GM21825 (cell line): ENCODE results near the gene EID1.

ENCODE experiments used
- ATAC-seq: cut with Tn5 transposase; IDR thresholded peaks from one replicate; pipeline ENCODE4 v1.9.1; 2021; ENCODE audit warnings: mild to moderate bottlenecking, moderate library complexity; ENCODE audit not compliant: unreplicated experiment

EID1 gene

DNA sequence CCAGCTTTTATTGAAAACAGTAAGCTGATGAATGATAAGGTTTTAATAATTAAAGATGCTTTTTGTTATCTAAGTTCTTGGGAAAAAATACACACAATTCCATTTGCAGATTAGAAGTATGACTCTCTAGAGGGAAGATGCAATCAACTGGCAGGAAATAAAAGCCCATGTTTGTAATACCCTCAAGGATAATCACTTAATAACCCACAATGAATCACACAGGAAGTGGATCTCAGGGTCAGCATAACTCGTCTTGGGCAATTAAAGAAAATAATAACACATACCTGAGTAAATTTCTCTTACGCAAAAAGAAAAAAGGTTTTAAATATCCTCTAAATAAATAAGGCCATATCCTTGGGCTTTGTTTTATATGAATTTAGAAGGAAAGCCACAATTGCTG is 9.4 kb upstream of the EID1 start:
- ATAC-seq: no peak

DNA sequence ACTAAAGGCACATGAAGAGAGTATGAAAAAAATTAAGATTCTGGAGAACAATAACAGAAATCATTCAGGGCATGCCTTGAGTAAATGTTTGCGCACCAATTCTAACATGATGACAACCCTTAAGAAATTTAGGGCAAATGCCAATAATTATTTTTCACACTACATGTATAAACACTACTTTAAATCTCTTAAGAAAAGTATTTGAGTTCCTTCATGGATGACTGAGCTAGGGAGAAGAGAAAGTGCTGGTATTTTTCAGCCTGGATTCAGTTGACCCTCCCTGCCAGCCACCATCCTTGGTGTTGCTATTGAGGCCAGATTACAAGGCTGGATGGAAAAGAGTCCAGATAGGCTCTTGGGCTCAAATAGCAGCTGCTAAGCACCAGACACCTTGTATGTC is 8.0 kb upstream of the EID1 start:
- no peak for ATAC-seq

DNA sequence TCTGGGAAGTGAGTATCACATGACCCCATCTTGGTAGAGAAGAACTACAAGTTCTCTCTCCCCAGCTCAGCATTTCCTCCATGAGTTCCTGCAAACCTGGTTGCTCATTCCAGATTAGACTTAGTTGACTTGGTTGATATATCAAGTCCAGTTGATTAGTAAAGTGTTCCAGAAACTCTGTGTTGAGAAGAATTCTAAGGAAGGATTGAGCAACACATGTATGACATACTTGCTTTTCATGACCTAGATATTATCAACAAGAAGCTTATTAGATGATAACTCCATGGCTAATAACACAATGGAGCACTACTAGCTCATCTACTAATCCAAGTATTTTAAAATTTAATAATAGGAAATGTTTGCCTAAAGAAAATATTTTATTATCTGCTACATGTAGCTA is 6.4 kb upstream of the EID1 start:
- ATAC-seq: no peak

DNA sequence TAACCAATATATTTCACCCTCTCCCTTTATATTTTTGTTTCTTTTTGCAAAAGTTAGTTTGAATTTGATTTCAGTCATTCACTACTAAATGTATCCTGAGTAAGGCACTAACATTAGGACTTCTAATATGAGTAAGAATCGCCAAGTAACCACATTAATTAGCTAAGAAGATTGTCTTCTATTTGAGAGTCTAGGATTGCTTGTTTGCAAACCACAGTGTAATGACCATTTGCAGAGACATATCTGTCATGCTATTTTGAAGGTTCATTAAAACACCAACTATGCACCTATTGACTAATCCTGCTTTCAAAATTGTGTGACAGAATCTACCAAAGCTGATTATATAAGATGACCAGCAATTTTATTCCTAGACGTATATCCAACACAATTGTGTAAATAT is 5.3 kb upstream of the EID1 start:
- no peak for ATAC-seq

DNA sequence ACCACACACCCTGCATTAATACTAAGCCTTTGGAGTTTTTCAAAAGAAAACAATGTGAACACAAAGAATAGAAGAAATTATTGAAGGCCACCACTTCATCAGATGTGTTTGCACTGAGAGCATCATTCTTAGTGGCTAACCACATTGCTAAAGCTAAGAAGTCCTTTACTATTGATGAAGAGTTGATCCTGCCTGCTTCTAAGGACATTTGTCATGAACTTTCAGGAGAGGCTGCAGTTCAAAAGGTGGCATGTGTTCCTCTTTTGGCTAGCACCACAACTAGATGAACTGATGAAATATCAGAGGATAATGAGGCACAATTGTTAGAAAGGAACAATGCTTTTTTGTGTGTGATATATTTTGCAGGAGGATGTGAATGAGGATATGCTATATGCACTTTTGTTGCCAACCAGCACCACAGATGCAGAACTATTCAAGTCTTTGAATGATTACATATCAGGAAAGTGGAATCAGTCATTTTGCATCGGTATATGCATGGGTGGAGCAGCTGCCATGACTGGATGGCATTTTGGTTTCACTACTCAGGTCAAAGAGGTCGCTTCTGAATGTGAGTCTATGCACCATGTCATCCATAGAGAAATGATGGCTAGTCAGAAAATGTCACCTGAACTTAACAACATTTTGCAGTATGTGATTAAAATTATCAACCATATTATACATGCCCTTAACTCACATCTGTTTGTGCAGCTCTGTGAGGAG is 2.5 kb upstream of the EID1 start:
- no peak for ATAC-seq

DNA sequence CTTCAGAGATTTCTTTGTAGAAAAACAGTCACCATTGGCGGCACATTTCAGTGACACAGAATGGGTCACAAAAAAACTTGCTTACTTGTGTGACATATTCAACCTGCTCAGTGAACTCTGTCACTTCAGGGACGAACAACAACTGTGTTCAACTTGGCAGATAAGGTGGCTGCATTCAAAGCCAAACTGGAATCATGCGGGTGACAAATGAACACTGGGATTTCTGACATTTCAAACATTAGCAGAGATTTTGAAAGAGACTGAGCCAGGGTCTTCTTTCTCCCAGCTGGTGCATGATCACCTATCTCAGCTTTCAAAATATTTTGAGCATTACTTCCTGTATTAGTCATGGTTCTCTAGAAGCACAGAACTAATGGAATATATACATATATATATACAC is 1.9 kb upstream of the EID1 start:
- no peak for ATAC-seq

DNA sequence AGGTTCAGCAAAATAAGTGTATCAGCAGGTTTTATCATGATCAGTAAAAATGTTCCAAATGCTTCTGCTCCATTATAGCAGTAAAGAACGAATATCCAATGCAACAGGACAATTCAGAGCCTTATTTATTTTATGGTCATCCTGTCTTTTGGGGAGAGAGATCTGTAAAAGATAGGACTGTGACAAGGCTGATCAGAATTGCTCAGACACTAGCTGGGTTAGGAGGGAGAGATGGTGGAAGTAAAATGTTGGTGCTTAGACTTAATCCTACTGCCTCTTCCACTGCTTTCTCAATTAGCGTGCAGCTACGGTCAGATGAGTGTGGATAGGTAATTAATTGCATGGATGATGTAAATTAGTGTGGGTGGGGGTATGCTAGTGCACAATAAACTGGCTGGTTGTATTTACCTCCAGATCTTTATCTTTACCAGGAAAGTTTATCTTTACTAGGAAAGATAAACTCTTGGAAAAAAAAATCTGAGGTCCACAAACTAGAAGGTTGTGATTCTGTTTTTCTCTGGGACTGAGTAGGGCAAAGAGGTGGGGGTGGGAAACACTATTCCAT is 2.2 kb downstream of the EID1 start:
- ATAC-seq: no peak

DNA sequence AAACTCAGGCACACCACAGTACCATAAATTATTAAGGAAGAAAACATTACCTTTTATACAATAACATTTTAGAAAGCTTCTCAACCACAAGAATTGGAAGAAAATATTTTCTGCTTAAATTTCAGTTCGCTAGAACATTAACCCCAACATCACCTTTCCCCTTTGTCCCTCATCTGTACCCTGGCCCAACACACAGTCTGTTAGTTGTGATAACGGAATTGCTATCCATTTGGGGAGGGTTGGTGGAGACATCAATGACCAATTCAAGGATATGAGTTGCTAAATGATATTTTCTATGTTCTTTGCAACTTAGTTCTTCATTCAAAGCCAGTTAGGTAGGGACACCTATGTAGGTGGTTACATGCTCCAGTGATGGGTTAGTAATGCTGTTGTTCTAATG is 5.8 kb downstream of the EID1 start:
- no peak for ATAC-seq

DNA sequence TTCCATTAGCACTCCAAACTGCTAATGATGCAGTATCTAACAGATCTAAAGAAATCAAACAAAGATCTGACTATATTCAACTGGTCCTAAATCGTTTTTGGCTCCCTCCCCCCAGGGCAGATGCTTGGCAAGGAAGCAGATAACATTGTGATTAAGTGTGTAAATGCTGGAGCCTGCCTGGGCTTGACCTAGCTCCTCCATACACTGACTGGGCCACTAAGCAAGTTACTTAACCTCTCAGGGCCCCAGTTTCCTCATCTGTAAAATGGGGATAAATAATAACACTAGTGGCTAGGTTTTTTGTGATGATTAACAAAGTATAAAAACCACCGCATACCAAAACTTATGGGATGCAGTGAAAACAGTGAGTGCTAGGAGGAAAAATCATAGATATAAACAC is 9.2 kb downstream of the EID1 start:
- ATAC-seq: no peak

DNA sequence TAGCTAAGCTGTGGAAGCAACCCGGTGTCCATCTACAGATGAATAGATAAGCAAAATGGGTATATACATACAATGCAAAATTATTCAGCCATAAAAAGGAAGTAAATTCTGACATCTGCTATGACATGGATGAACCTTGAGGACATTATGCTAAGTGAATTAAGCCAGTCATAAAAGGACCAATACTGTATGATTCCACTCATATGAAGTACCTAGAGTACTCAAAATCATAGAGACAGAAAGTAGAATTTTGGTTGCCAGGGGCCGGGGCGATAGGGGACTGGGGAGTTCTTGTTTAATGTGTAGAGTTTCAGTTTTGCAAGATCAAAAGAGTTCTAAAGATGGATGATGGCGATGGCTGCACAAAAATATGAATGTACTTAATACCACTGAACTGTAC is 10.3 kb downstream of the EID1 start:
- ATAC-seq: no peak

DNA sequence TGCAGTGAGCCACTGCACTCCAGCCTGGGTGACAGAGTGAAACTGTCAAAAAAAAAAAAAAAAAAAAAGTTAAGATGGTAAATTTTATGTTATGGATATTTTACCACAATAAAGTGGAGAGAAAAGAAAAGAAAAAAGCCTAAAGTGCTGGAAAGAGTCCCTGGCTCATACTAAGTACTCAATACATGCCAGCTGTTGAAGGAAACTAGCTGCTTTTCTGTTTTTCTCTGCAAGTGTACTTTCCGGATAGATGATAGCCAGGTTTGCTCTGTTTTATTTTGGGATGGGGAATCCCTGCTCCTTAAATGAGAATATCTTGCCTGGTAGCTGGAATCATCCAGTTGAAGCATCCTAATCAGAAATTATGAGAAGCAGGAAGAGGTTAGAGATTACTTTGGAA is 10.9 kb downstream of the EID1 start:
- no peak for ATAC-seq

DNA sequence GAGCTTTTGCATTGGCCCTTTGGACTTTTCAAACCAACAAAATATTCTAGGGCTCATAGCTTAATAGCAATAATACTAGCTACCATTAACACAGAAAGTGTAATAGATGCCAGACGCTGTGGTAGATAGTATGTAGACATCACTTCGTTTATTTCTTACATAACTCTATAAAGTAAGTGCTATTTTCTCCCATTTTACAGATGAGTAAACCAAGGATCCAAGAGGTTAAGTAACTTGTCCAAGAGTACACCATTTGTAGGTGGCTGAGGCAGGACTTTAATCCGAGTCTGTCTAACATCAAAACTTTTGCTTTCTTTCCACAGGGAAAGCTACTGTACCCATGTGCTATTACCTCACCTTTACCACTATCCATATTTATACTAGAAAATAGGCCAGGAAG is 12.0 kb downstream of the EID1 start:
- ATAC-seq: no peak

DNA sequence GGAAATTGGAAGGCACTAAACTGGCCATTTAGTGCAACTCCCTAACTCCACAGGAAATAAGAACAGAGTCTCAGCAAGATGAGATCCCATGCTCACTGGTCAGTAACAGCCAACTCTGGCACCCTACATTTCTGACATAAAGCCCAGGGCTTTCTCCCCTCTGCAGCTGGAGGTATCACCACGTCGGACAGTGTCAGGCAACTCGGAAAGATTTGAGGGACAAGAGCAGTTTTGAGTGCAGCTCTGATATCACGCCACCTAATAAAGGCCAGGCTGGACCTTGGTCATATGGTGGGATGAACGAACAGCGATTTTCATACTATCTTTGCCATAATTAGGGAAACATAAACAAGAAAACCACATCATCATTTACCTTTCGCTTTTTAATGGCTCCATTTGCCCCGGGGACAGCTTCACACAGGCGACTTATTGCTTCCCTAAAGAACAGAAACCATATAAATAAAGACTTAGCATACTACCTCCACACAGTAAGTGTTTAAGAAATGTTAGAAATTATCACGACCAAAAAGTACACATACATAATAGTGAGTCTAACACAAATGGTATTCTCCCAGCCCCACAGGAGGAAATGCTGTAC is 12.5 kb downstream of the EID1 start:
- no peak for ATAC-seq

DNA sequence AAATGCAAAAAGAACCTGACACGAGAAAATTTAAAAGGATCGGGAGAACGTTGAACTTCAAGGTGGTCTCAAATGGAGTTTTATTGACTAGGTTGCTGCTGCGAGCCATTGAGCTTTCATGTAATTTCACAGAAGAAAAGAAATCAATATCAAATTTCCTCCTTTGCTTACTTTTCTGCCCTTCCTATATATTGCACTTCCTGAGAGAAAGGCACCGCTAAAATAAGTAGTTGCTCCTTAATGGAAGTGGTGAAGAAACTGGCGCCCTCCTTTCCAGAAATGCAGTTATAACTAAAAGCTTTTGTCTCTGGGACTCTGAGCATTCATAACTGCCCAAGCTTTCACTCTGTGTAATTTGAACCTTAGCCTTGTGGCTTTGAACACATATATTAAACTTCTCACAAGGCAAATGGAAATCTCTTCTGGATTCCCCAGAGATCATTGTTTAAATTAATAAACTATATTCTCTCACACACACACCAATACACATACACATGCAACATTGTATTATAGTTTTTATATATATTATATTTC is 13.4 kb downstream of the EID1 start:
- no peak for ATAC-seq

DNA sequence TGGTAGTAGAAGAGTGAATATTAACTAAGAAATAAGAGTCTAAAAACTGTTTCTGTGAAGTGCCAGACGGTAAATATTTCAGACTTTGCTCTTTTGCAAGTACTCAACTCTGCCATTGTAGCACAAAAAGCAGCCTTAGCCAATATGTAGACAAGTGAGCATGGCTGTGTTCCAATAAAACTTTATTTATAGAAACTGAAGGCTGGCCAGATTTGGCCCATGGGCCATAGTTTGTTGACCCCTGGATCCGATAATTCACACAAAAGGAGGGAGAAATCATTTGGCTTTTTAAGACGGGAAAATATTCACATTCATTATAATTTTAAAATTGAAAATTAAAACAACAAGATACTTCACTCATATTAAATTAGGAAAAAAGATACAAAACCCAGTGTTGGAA is 15.4 kb downstream of the EID1 start:
- ATAC-seq: no peak

DNA sequence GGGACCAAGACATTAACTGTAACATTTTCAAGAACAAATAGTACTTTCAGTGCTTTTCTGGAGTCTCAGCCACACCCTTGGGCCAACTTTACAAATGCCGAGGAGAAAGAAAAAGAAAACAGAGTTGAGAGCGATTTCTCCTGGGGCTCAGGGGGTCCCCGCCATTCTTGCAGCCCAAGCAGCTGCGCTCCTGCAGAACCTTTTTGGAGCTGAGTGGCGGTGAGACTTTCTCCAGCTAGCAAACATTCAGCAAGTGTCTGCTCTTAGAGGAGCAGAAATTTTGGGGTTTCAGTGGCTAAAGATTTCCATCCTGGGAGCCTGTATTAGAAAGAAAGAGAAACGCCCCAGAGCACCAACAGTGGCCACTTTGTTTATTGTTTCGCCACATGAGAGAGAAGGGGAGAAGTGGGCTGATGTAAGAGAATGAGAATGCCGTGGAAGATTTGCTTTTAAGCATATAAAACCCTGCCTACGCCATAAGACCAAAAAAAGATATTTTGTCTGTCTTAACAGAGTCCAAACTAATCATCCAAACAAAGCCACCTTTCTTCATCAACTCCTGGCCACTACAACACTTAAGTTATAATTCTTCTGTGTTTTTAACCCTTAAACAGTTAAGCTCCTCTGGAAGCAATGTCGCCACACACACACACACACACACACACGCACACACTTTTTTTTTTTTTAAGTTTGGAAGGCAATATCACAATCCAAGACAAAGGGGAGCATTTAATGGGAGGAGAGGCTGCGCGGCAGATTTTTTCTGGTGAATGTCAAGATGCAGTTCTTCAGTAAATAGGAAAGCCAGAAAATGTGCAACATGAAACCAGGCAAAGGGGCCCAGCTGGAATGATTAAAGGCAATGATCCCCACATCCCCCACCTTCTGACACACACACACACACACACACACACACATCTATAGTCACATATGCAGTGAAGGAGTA is 19.2 kb downstream of the EID1 start:
- no peak for ATAC-seq

DNA sequence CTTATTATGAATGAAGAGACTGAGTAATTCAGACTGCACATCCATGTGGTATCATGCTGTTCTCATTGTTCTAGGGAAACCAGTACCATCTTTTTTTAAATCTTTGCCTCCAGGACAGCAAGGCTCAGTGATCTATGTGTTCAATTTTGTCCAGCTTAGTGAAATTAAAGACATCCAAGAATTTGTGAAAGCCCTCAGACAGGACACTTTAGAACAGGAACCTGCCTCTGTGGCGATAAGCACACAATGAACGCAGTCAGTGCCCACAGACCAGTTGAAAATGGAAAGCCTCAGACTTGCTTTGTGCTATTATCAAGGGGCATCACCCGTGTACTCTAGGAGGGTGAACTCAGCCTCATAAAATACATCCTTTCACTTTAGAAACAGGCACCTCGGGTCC is 20.1 kb downstream of the EID1 start:
- no peak for ATAC-seq

DNA sequence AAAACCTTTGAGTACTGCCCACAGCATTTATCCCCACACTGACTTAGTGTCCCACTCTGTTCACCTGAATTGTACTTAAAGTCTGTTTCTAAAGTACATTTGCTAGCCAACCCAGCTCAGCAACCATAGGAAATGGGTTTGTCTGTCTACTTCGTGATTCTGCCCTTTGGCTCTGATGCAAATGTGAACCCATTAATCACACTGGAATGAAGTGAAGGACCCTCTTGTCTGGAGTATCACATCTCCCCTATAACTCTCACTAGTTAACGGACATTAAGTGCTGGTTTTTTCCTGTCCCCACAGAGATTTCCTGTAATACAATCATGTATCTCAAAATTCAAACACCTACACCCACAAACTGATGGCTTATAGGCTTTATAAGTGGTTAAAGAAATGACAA is 20.5 kb downstream of the EID1 start:
- ATAC-seq: no peak

DNA sequence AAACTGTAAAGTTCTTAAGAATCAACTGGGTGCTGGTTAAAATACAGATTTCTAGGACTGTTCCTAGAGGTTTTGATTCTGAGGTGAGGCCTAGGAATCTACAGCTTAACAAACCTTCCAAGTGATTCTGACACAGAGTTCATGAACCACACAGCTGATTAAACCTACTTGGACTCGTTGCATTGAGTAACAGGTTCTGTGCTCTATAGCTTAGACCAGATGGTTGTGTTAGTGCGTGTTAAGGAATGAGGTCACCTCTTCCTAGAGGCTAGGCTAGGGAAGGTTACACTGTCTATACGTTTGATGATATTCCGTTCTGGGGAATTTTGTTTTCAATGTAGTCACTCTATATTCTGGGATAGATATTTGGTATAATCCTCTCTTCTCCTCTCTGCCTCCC is 21.9 kb downstream of the EID1 start:
- ATAC-seq: no peak

DNA sequence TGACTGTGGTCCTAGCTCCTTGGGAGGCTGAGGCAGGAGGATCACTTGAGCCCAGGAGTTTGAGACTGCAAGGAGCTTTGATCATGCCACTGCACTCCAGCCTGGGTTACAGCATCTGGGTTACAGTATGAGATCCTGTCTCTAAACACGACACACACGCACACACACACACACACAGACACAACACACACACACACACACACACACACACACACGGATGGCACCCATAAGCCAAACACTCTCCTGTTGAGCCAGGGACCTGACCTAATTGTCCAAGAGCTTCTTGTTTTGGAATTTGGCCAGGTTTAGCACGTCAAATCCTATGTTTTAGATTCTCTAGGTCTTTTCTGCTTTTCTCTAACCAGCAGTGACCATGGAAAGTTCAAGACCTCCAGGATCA is 26.8 kb downstream of the EID1 start:
- no peak for ATAC-seq

DNA sequence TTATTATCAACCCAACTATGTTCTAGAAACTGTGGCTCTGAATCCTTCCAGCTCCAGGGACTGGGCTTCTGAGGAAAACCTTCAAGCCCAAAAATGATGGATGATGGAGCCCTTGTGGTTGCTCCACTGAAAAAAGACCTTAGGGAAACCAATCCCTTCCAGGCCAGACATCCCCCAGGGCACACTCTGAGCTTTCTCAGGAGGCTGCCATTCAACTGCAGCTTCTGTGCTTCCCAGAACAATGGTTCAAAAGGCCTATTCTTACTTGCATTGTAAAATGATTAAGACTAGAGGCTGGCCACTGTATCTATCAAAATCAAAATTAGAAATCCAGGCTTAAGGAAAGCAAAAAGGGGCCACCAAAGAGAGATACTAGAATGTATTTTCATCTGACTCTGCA is 27.3 kb downstream of the EID1 start:
- no peak for ATAC-seq
